Activated naive CD8-positive, alpha-beta T cell (primary cell): ENCODE results near the gene MTRR.
A peak's percentile ranks its signal among the peaks of the same experiment; 100 is the strongest.

Experiments used
- H3K27ac Mint-ChIP-seq: one replicate; pipeline ENCODE4 v1.8.0; 2021; ENCODE audit warnings: mixed read lengths
- H3K27me3 Mint-ChIP-seq: one replicate; pipeline ENCODE4 v1.8.0; 2021; ENCODE audit warnings: mixed read lengths
- H3K36me3 Mint-ChIP-seq: one replicate; pipeline ENCODE4 v1.8.0; 2021; ENCODE audit warnings: mixed read lengths
- H3K4me1 Mint-ChIP-seq: one replicate; pipeline ENCODE4 v1.8.0; 2021; ENCODE audit warnings: low read depth, mixed read lengths
- H3K4me3 Mint-ChIP-seq: one replicate; pipeline ENCODE4 v1.8.0; 2021; ENCODE audit warnings: mild to moderate bottlenecking, mixed read lengths
- H3K9me3 Mint-ChIP-seq: one replicate; pipeline ENCODE4 v1.8.0; 2021; ENCODE audit warnings: low read depth, mixed read lengths

Gene MTRR

DNA sequence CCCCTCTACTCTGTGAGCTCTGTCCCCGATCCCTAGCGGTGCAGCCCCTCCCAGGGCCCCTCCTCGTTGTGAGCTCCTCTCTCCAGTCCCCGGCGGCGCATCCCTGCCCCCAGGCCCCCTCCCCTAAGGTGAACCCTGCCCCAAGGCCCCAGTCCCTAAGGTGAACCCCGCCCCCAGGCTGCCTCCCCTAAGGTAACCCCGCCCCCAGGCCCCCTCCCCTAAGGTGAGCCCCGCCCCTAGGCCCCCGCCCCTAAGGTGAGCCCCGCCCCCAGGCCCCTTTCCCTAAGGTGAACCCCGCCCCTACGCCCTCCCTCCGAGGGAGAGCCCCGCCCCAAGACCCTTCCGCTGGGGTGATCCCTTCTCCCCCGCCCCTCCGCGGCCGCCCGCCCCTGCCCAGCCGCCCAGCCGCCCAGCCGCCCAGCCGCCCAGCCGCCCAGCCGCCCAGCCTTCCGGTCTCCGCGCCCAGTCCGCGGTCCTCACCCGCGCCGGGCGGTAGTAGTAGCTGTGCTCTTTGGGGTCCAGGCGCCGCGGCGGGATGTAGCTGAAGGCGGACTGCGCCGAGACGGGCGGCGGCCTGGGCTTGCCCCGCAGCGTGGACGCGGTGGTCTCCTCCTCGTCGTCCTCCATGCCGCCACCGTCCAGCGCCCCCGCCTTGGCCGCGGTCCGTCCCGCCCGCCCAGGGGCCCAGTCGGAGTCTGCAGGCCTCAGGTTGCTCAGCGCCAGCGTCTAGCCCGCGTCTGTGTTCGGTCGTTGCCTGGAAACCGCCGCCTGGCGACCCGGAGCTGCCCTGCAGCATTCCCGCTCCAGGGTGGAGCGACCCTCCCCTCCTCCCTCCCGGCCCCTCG, 18.3 kb upstream of the MTRR start, which contains the start of gene CFAP90:
TSS of gene CFAP90 (minus strand) at position 739 of the 845 bp plus-strand sequence. CDS start at position 627, 112 bp downstream.
- no peak within 1 kb of the TSS for H3K27ac Mint-ChIP-seq
- H3K4me3 Mint-ChIP-seq: peak within 1 kb of the TSS; percentile 88
- peaks cover 16% of the 10 kb centered on the region for H3K27me3 Mint-ChIP-seq
- no peaks in the 10 kb centered on the region for H3K36me3 Mint-ChIP-seq
- H3K9me3 Mint-ChIP-seq: no peaks in the 10 kb centered on the region
- H3K4me1 Mint-ChIP-seq: peaks cover 21% of the 10 kb centered on the region

GRCh38 chr5:7851240-7851592, 17.7 kb upstream of the MTRR start:
- H3K9me3 Mint-ChIP-seq: no peaks in the 10 kb centered on the region
- peaks cover 15% of the 10 kb centered on the region for H3K27me3 Mint-ChIP-seq
- H3K27ac Mint-ChIP-seq: no peak overlapping the region
- no peaks in the 10 kb centered on the region for H3K36me3 Mint-ChIP-seq
- peak overlapping the region; percentile 88 for H3K4me3 Mint-ChIP-seq
- peaks cover 21% of the 10 kb centered on the region for H3K4me1 Mint-ChIP-seq

- Mint-ChIP-seq H3K27me3 (peaks cover 14% of the 10 kb centered on the region), H3K9me3 (no peaks in the 10 kb centered on the region)
These were observed 17.2 kb upstream of the MTRR start for GRCh38 chr5:7851617-7852289.

GRCh38 chr5:7852542-7852941, 16.4 kb upstream of the MTRR start:
- no peaks in the 10 kb centered on the region for H3K9me3 Mint-ChIP-seq
- H3K4me1 Mint-ChIP-seq: peaks cover 22% of the 10 kb centered on the region
- H3K4me3 Mint-ChIP-seq: peak overlapping the region; percentile 88
- H3K36me3 Mint-ChIP-seq: no peaks in the 10 kb centered on the region
- H3K27me3 Mint-ChIP-seq: peaks cover 14% of the 10 kb centered on the region
- H3K27ac Mint-ChIP-seq: no peak overlapping the region

More at GRCh38 chr5:7851617-7852289, 17.2 kb upstream of the MTRR start:
- H3K36me3 Mint-ChIP-seq: no peaks in the 10 kb centered on the region
- H3K4me3 Mint-ChIP-seq: peak overlapping the region; percentile 88
- no peak overlapping the region for H3K27ac Mint-ChIP-seq
- peaks cover 21% of the 10 kb centered on the region for H3K4me1 Mint-ChIP-seq

- H3K27me3 Mint-ChIP-seq: peaks cover 10% of the 10 kb centered on the region
- peaks cover 24% of the 10 kb centered on the region for H3K4me1 Mint-ChIP-seq
- no peak overlapping the region for H3K27ac Mint-ChIP-seq
- no peak overlapping the region for H3K4me3 Mint-ChIP-seq
- H3K9me3 Mint-ChIP-seq: no peaks in the 10 kb centered on the region
- H3K36me3 Mint-ChIP-seq: no peaks in the 10 kb centered on the region
These were observed 16.0 kb upstream of the MTRR start for GRCh38 chr5:7852988-7853387.

DNA sequence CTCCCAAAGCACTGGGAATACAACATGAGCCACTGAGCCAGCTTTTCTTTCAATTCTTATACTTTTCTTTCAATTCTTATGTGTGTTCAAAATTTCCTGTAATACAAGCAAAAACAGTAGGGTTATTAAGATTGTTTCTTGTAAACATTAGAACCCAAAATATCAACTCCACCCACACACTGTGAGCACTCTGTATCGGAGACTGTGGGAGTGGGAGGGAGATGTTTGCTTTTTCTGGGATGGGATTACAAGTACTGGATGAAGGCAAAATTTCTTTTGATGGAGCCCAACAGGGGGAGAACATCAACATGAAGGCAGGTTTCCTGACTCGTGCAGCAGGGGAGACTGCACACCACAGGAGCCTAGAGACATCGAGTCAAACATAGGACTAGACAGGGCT, 13.3 kb upstream of the MTRR start:
- no peaks in the 10 kb centered on the region for H3K9me3 Mint-ChIP-seq
- H3K27me3 Mint-ChIP-seq: peaks cover 2% of the 10 kb centered on the region
- H3K4me3 Mint-ChIP-seq: no peak overlapping the region
- H3K36me3 Mint-ChIP-seq: no peaks in the 10 kb centered on the region
- H3K4me1 Mint-ChIP-seq: peaks cover 25% of the 10 kb centered on the region
- no peak overlapping the region for H3K27ac Mint-ChIP-seq

GRCh38 chr5:7856855-7857254, 12.1 kb upstream of the MTRR start:
- no peak overlapping the region for H3K4me3 Mint-ChIP-seq
- H3K9me3 Mint-ChIP-seq: no peaks in the 10 kb centered on the region
- no peak overlapping the region for H3K27ac Mint-ChIP-seq
- no peaks in the 10 kb centered on the region for H3K27me3 Mint-ChIP-seq
- peaks cover 3% of the 10 kb centered on the region for H3K36me3 Mint-ChIP-seq
- peaks cover 19% of the 10 kb centered on the region for H3K4me1 Mint-ChIP-seq

- no peak overlapping the region for H3K27ac Mint-ChIP-seq
- H3K4me3 Mint-ChIP-seq: no peak overlapping the region
- peaks cover 14% of the 10 kb centered on the region for H3K4me1 Mint-ChIP-seq
- no peaks in the 10 kb centered on the region for H3K9me3 Mint-ChIP-seq
- no peaks in the 10 kb centered on the region for H3K27me3 Mint-ChIP-seq
- peaks cover 3% of the 10 kb centered on the region for H3K36me3 Mint-ChIP-seq
These were observed 11.6 kb upstream of the MTRR start for GRCh38 chr5:7857361-7857760.

- H3K36me3 Mint-ChIP-seq: peaks cover 3% of the 10 kb centered on the region
- H3K27ac Mint-ChIP-seq: peak overlapping the region; percentile 37
These were observed 10.9 kb upstream of the MTRR start for GRCh38 chr5:7857926-7858632.

GRCh38 chr5:7866196-7866595, 2.8 kb upstream of the MTRR start:
- no peak overlapping the region for H3K27ac Mint-ChIP-seq
- H3K27me3 Mint-ChIP-seq: no peaks in the 10 kb centered on the region
- H3K9me3 Mint-ChIP-seq: no peaks in the 10 kb centered on the region
- H3K4me1 Mint-ChIP-seq: peaks cover 55% of the 10 kb centered on the region
- H3K4me3 Mint-ChIP-seq: peak overlapping the region; percentile 47
- peaks cover 10% of the 10 kb centered on the region for H3K36me3 Mint-ChIP-seq

More at GRCh38 chr5:7857926-7858632, 10.9 kb upstream of the MTRR start:
- H3K9me3 Mint-ChIP-seq: no peaks in the 10 kb centered on the region
- H3K4me3 Mint-ChIP-seq: no peak overlapping the region
- H3K27me3 Mint-ChIP-seq: no peaks in the 10 kb centered on the region
- H3K4me1 Mint-ChIP-seq: peaks cover 11% of the 10 kb centered on the region

- H3K4me3 Mint-ChIP-seq: peak overlapping the region; percentile 99
- peaks cover 65% of the 10 kb centered on the region for H3K4me1 Mint-ChIP-seq
- peak overlapping the region; percentile 16 for H3K27ac Mint-ChIP-seq
- H3K36me3 Mint-ChIP-seq: peaks cover 10% of the 10 kb centered on the region
- no peaks in the 10 kb centered on the region for H3K27me3 Mint-ChIP-seq
- H3K9me3 Mint-ChIP-seq: no peaks in the 10 kb centered on the region
These were observed 1.7 kb upstream of the MTRR start for GRCh38 chr5:7867260-7867659.

- Mint-ChIP-seq H3K4me1 (peaks cover 77% of the 10 kb centered on the region), H3K27me3 (no peaks in the 10 kb centered on the region), H3K9me3 (no peaks in the 10 kb centered on the region), H3K36me3 (peaks cover 15% of the 10 kb centered on the region), H3K27ac (peak overlapping the region; percentile 87), H3K4me3 (peak overlapping the region; percentile 99)
These were observed 548 bp upstream of the MTRR start for GRCh38 chr5:7868427-7868772.

- Mint-ChIP-seq H3K4me3 (peak overlapping the region; percentile 95), H3K27me3 (no peaks in the 10 kb centered on the region), H3K9me3 (no peaks in the 10 kb centered on the region), H3K4me1 (peaks cover 82% of the 10 kb centered on the region), H3K36me3 (peaks cover 13% of the 10 kb centered on the region), H3K27ac (peak overlapping the region; percentile 92)
These were observed 657 bp downstream of the MTRR start for GRCh38 chr5:7869474-7870136.

DNA sequence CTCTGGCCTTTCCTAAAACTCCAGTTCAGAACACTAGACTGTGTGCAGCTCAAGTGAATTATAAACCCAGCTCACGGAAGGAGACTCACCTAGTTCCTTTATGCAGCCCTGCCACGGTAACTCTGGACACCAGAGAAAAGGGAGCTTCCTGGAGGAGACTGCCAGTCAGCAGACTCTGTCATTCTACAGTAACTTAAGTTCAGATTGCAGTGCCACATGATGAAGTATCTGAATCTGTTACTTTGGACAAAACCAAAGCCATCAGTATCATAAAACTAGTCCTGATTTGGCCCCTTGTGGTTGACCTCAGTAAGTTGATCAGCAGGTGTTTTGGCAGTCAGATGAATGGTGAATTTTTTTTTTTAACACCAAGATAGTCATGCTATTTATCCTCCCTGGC, 2.7 kb downstream of the MTRR start:
- peaks cover 73% of the 10 kb centered on the region for H3K4me1 Mint-ChIP-seq
- H3K9me3 Mint-ChIP-seq: no peaks in the 10 kb centered on the region
- no peaks in the 10 kb centered on the region for H3K27me3 Mint-ChIP-seq
- H3K36me3 Mint-ChIP-seq: peaks cover 12% of the 10 kb centered on the region
- peak overlapping the region; percentile 95 for H3K4me3 Mint-ChIP-seq
- peak overlapping the region; percentile 54 for H3K27ac Mint-ChIP-seq
